Neural progenitor cell (in vitro differentiated cells): ENCODE measurements around the gene ANKMY1. TPM values are rescaled to one million over a fixed set of nuclear protein-coding genes. Genes with fewer than 3 reads are reported as not detected.

ENCODE experiments used
- DNase-seq: peaks from one replicate; pipeline ENCODE4 v3.0.0-alpha.2; 2016; ENCODE audit warnings: low spot score
- H2AFZ ChIP-seq: fragments of 200-600 bp; sonication (generic); replicated peaks from 2 replicates; pipeline ENCODE4 v1.6.1; 2016; ENCODE audit warnings: antibody characterized with exemption
- H3F3A ChIP-seq: fragments of 200-600 bp; sonication (generic); 2 replicates; pipeline ENCODE4 v1.6.1; 2016; ENCODE audit warnings: antibody characterized with exemption, low read depth
- H3K27ac ChIP-seq: fragments of 200-600 bp; sonication (generic); 2 replicates; pipeline ENCODE4 v1.5.1; 2016; ENCODE audit warnings: mild to moderate bottlenecking
- H3K27me3 ChIP-seq: fragments of 200-600 bp; sonication (generic); 2 replicates; pipeline ENCODE4 v1.6.1; 2016; ENCODE audit warnings: mild to moderate bottlenecking, moderate library complexity
- H3K36me3 ChIP-seq: fragments of 200-600 bp; sonication (generic); 2 replicates; pipeline ENCODE4 v1.5.1; 2016
- H3K4me1 ChIP-seq: fragments of 200-600 bp; sonication (generic); 2 replicates; pipeline ENCODE4 v1.6.1; 2016; ENCODE audit warnings: mixed run types
- H3K4me2 ChIP-seq: fragments of 200-600 bp; sonication (generic); 2 replicates; pipeline ENCODE4 v1.6.1; 2016
- H3K4me3 ChIP-seq: fragments of 200-600 bp; sonication (generic); 2 replicates; pipeline ENCODE4 v1.5.1; 2016
- H3K79me2 ChIP-seq: fragments of 200-600 bp; sonication (generic); 2 replicates; pipeline ENCODE4 v1.6.1; 2016; ENCODE audit warnings: low read depth
- H3K9ac ChIP-seq: fragments of 200-600 bp; sonication (generic); 2 replicates; pipeline ENCODE4 v1.6.1; 2016
- H3K9me3 ChIP-seq: fragments of 200-600 bp; sonication (generic); 2 replicates; pipeline ENCODE4 v1.5.1; 2016; ENCODE audit warnings: low read depth
- H4K20me1 ChIP-seq: fragments of 200-600 bp; sonication (generic); 2 replicates; pipeline ENCODE4 v1.6.1; 2016; ENCODE audit warnings: low read depth
- H3K27ac Mint-ChIP-seq: 3 replicates; pipeline ENCODE4 v1.8.0; 2021; ENCODE audit warnings: mixed read lengths
- H3K27me3 Mint-ChIP-seq: 2 replicates; pipeline ENCODE4 v1.8.0; 2022; ENCODE audit warnings: low read depth, mild to moderate bottlenecking, inconsistent platforms, moderate library complexity, mixed read lengths; ENCODE audit not compliant: insufficient read depth
- H3K36me3 Mint-ChIP-seq: 3 replicates; pipeline ENCODE4 v1.8.0; 2021; ENCODE audit warnings: mixed read lengths
- H3K4me1 Mint-ChIP-seq: 3 replicates; pipeline ENCODE4 v1.8.0; 2021; ENCODE audit warnings: mixed read lengths
- H3K4me3 Mint-ChIP-seq: 3 replicates; pipeline ENCODE4 v1.8.0; 2021; ENCODE audit warnings: mild to moderate bottlenecking, moderate library complexity, mixed read lengths
- H3K9me3 Mint-ChIP-seq: 3 replicates; pipeline ENCODE4 v1.8.0; 2020; ENCODE audit warnings: mixed read lengths
- EZH2 ChIP-seq: fragments of 200-600 bp; sonication (generic); IDR thresholded peaks from 2 replicates; pipeline ENCODE4 v1.6.1; 2017; ENCODE audit warnings: antibody characterized with exemption, mild to moderate bottlenecking, moderate library complexity
- EZH2phosphoT487 ChIP-seq: fragments of 200-600 bp; sonication (generic); IDR thresholded peaks from 2 replicates; pipeline ENCODE4 v1.6.1; 2017; ENCODE audit warnings: antibody characterized with exemption
- total RNA-seq: library from RNA; depleted of rRNA; stranded (reverse); fragments of >200 nt; gene quantifications from 2 replicates; pipeline ENCODE4 v1.2.3, GENCODE V29; 2015; ENCODE audit warnings: low replicate concordance
- TF ChIP-seq, protein P1 (sequence below): fragments of 200-600 bp; sonication (generic); IDR thresholded peaks from 2 replicates; pipeline ENCODE4 v1.5.1; 2017; ENCODE audit warnings: antibody characterized with exemption, mild to moderate bottlenecking

ANKMY1 gene
- total RNA-seq, 1 donor from 2014 or later, result 4.2 TPM

- H3K9me3 ChIP-seq, result no peaks in the 10 kb centered on the region
- no peaks in the 10 kb centered on the region for H3K79me2 ChIP-seq
- Mint-ChIP-seq H3K9me3 (no peaks in the 10 kb centered on the region), H3K27ac (no peak overlapping the region), H3K4me3 (no peak overlapping the region), H3K36me3 (peaks cover 3% of the 10 kb centered on the region), H3K4me1 (peaks cover 6% of the 10 kb centered on the region), H3K27me3 (no peaks in the 10 kb centered on the region)
- H2AFZ ChIP-seq, result no peak overlapping the region
- no peak overlapping the region for H3K27ac ChIP-seq
- no peaks in the 10 kb centered on the region for H3K27me3 ChIP-seq
- no peak overlapping the region for H3K4me3 ChIP-seq
- H3K4me1 ChIP-seq, result no peaks in the 10 kb centered on the region
- no peaks in the 10 kb centered on the region for H4K20me1 ChIP-seq
- no peak for TF ChIP-seq EZH2
- TF ChIP-seq, protein P1, sequence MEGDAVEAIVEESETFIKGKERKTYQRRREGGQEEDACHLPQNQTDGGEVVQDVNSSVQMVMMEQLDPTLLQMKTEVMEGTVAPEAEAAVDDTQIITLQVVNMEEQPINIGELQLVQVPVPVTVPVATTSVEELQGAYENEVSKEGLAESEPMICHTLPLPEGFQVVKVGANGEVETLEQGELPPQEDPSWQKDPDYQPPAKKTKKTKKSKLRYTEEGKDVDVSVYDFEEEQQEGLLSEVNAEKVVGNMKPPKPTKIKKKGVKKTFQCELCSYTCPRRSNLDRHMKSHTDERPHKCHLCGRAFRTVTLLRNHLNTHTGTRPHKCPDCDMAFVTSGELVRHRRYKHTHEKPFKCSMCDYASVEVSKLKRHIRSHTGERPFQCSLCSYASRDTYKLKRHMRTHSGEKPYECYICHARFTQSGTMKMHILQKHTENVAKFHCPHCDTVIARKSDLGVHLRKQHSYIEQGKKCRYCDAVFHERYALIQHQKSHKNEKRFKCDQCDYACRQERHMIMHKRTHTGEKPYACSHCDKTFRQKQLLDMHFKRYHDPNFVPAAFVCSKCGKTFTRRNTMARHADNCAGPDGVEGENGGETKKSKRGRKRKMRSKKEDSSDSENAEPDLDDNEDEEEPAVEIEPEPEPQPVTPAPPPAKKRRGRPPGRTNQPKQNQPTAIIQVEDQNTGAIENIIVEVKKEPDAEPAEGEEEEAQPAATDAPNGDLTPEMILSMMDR, result no peak
- no peak for TF ChIP-seq EZH2phosphoT487
- no peaks in the 10 kb centered on the region for H3F3A ChIP-seq
- H3K4me2 ChIP-seq, result no peak overlapping the region
- H3K9ac ChIP-seq, result no peak overlapping the region
- no peak for DNase-seq
- H3K36me3 ChIP-seq, result no peaks in the 10 kb centered on the region
Measured at GRCh38 chr2:240602266-240603050, 44.7 kb upstream of the ANKMY1 start.

DNA sequence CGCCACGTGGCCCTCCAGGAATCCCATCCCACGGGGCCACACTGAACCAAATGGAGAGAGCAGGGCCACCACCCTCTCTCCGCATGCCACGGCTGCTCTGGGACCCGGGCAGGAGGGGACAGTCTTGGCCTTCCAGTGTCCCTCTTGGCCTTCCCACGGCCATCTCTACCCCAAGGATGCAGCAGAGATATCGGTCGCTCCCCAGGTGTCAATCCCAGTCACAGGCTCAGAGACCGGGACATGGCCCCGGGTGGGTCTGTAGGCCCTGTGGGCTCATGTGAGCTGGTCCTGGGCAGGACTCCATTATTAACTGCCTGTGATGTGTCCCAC, 44.0 kb upstream of the ANKMY1 start:
- Mint-ChIP-seq H3K9me3 (no peaks in the 10 kb centered on the region), H3K36me3 (peaks cover 3% of the 10 kb centered on the region), H3K4me3 (no peak overlapping the region), H3K27me3 (no peaks in the 10 kb centered on the region), H3K4me1 (peaks cover 6% of the 10 kb centered on the region), H3K27ac (no peak overlapping the region)
- Histone ChIP-seq H3K9me3 (no peaks in the 10 kb centered on the region), H3K27ac (no peak overlapping the region), H3K27me3 (no peaks in the 10 kb centered on the region), H3K79me2 (no peaks in the 10 kb centered on the region), H3K4me1 (no peaks in the 10 kb centered on the region), H2AFZ (no peak overlapping the region), H3K4me3 (no peak overlapping the region), H4K20me1 (no peaks in the 10 kb centered on the region), H3F3A (no peaks in the 10 kb centered on the region), H3K4me2 (no peak overlapping the region), H3K9ac (no peak overlapping the region), H3K36me3 (no peaks in the 10 kb centered on the region)
- no peak for TF ChIP-seq EZH2phosphoT487
- TF ChIP-seq, protein P1, result no peak
- no peak for TF ChIP-seq EZH2
- DNase-seq, result no peak

DNA sequence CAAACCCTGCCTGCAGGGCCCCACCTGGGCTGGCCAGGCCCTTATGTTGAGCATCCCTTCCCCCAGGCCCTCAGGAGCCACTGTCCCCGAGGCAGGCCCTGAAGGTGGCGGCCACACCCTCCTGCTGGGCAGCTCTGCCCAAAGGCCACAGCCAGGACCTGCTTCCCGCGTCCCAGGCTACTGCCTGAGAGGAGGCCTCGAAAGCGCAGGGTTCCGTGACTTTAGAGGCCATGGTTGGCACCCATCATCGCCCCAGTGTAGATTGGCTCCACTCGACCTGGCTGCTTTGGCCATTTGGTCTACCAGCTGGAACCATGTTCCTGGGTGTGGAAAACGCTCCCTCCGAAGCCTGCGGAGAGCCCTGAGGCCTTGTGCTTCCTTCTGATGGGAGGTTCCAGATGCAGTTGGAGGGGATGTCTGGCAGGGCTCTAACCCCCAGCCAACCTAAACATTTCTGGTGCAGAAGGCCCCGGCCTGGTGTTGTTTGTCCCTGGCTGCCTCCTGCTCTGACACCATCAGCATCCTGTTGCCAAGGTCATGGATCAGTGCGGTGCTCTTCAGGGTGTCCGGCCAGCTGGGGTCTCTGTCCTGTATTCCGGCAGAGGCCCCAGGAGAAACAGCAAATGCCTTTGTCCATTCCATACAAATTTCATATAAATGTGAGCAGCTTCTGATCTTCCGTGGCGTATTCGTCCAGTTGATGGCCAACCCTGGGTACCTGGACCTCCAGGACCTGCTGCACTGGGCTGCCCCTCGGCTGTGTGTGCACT, 43.5 kb upstream of the ANKMY1 start:
- Mint-ChIP-seq H3K9me3 (no peaks in the 10 kb centered on the region), H3K27me3 (no peaks in the 10 kb centered on the region), H3K36me3 (peaks cover 3% of the 10 kb centered on the region)

More for the DNA sequence above, 43.5 kb upstream of the ANKMY1 start:
- no peak overlapping the region for H3K4me3 Mint-ChIP-seq
- no peaks in the 10 kb centered on the region for H3K9me3 ChIP-seq
- H3K4me2 ChIP-seq, result no peak overlapping the region
- H3K4me1 ChIP-seq, result no peaks in the 10 kb centered on the region
- H3K27me3 ChIP-seq, result no peaks in the 10 kb centered on the region
- no peak overlapping the region for H3K4me3 ChIP-seq
- H3K4me1 Mint-ChIP-seq, result peaks cover 6% of the 10 kb centered on the region
- no peaks in the 10 kb centered on the region for H3K79me2 ChIP-seq
- no peaks in the 10 kb centered on the region for H4K20me1 ChIP-seq
- no peak overlapping the region for H3K27ac ChIP-seq
- DNase-seq, result no peak
- H3F3A ChIP-seq, result no peaks in the 10 kb centered on the region
- H2AFZ ChIP-seq, result no peak overlapping the region
- no peak overlapping the region for H3K9ac ChIP-seq
- no peaks in the 10 kb centered on the region for H3K36me3 ChIP-seq
- no peak overlapping the region for H3K27ac Mint-ChIP-seq
- TF ChIP-seq, protein P1, result no peak
- TF ChIP-seq EZH2 (no peak), EZH2phosphoT487 (no peak)
